H9 (cell line): ENCODE measurements around the gene MCAT. TPM values are rescaled to one million over a fixed set of nuclear protein-coding genes. Genes with fewer than 3 reads are reported as not detected.

Experiments
- DNase-seq: peaks from one replicate; pipeline ENCODE4 v3.0.0-alpha.2; 2017
- H2AFZ ChIP-seq: one replicate; pipeline ENCODE4 v1.6.1; 2013; ENCODE audit warnings: mild to moderate bottlenecking, low read length, control low read depth, moderate library complexity
- H2AK5ac ChIP-seq: 2 replicates; pipeline ENCODE4 v1.6.1; 2013; ENCODE audit warnings: low read length, control low read depth, mixed read lengths; ENCODE audit not compliant: insufficient read length
- H2BK120ac ChIP-seq: one replicate; pipeline ENCODE4 v1.6.1; 2013; ENCODE audit warnings: low read depth, mild to moderate bottlenecking, low read length, control low read depth, inconsistent platforms; ENCODE audit not compliant: poor library complexity, severe bottlenecking
- H2BK12ac ChIP-seq: 2 replicates; pipeline ENCODE4 v1.6.1; 2013; ENCODE audit warnings: low read length, control low read depth, mixed read lengths, low read depth; ENCODE audit not compliant: insufficient read length
- H2BK15ac ChIP-seq: 2 replicates; pipeline ENCODE4 v1.6.1; 2013; ENCODE audit warnings: low read depth, low read length, control low read depth
- H2BK20ac ChIP-seq: one replicate; pipeline ENCODE4 v1.6.1; 2013; ENCODE audit warnings: low read depth, mild to moderate bottlenecking, low read length, control low read depth, inconsistent platforms; ENCODE audit not compliant: poor library complexity, severe bottlenecking
- H2BK5ac ChIP-seq: 2 replicates; pipeline ENCODE4 v1.6.1; 2013; ENCODE audit warnings: low read length, control low read depth, mixed read lengths; ENCODE audit not compliant: insufficient read length
- H3K14ac ChIP-seq: 2 replicates; pipeline ENCODE4 v1.6.1; 2013; ENCODE audit warnings: low read length, control low read depth; ENCODE audit not compliant: insufficient read depth
- H3K18ac ChIP-seq: 2 replicates; pipeline ENCODE4 v1.6.1; 2013; ENCODE audit warnings: low read depth, mild to moderate bottlenecking, mixed read lengths, low read length, control low read depth; ENCODE audit not compliant: insufficient read length
- H3K23ac ChIP-seq: 2 replicates; pipeline ENCODE4 v1.6.1; 2013; ENCODE audit warnings: low read length, control low read depth, mixed read lengths, low read depth; ENCODE audit not compliant: insufficient read length
- H3K23me2 ChIP-seq: 2 replicates; pipeline ENCODE4 v1.6.1; 2013; ENCODE audit warnings: low read depth, mild to moderate bottlenecking, mixed read lengths, low read length, control low read depth; ENCODE audit not compliant: insufficient read length, poor library complexity, severe bottlenecking
- H3K27ac ChIP-seq: 2 replicates; pipeline ENCODE4 v1.5.1; 2013; ENCODE audit warnings: low read length, control low read depth, mixed read lengths, low read depth; ENCODE audit not compliant: insufficient read length
- H3K27me3 ChIP-seq: 2 replicates; pipeline ENCODE4 v1.6.1; 2013; ENCODE audit warnings: low read length, control low read depth, inconsistent platforms; ENCODE audit not compliant: insufficient read depth
- H3K4ac ChIP-seq: 2 replicates; pipeline ENCODE4 v1.6.1; 2013; ENCODE audit warnings: low read depth, mild to moderate bottlenecking, control low read depth, inconsistent platforms, low read length, moderate library complexity
- H3K4me1 ChIP-seq: 2 replicates; pipeline ENCODE4 v1.6.1; 2013; ENCODE audit warnings: low read length, control low read depth, inconsistent platforms; ENCODE audit not compliant: insufficient read depth
- H3K4me2 ChIP-seq: 2 replicates; pipeline ENCODE4 v1.6.1; 2013; ENCODE audit warnings: low read length, control low read depth, mixed read lengths; ENCODE audit not compliant: insufficient read length, insufficient read depth
- H3K56ac ChIP-seq: 2 replicates; pipeline ENCODE4 v1.6.1; 2013; ENCODE audit warnings: low read depth, mild to moderate bottlenecking, mixed read lengths, low read length, control low read depth; ENCODE audit not compliant: insufficient read length
- H3K79me1 ChIP-seq: 2 replicates; pipeline ENCODE4 v1.6.1; 2013; ENCODE audit warnings: low read depth, mild to moderate bottlenecking, moderate library complexity, low read length, control low read depth, inconsistent platforms; ENCODE audit not compliant: insufficient read depth, poor library complexity, severe bottlenecking
- H3K79me2 ChIP-seq: 2 replicates; pipeline ENCODE4 v1.6.1; 2013; ENCODE audit warnings: low read length, control low read depth, inconsistent platforms; ENCODE audit not compliant: insufficient read depth
- H3K9ac ChIP-seq: 2 replicates; pipeline ENCODE4 v1.6.1; 2013; ENCODE audit warnings: low read length, control low read depth, mixed read lengths; ENCODE audit not compliant: insufficient read length; ENCODE audit errors: extremely low read depth
- H3K9me3 ChIP-seq: one replicate; pipeline ENCODE4 v1.6.1; 2013; ENCODE audit warnings: low read depth, low read length, inconsistent platforms; ENCODE audit not compliant: control insufficient read depth
- H3T11ph ChIP-seq: one replicate; pipeline ENCODE4 v1.6.1; 2013; ENCODE audit warnings: mild to moderate bottlenecking, low read length, control low read depth, inconsistent platforms
- H4K20me1 ChIP-seq: one replicate; pipeline ENCODE4 v1.6.1; 2013; ENCODE audit not compliant: control insufficient read depth, insufficient read length, insufficient read depth
- H4K5ac ChIP-seq: 2 replicates; pipeline ENCODE4 v1.6.1; 2013; ENCODE audit warnings: low read depth, mild to moderate bottlenecking, mixed read lengths, low read length, control low read depth; ENCODE audit not compliant: insufficient read length
- H4K8ac ChIP-seq: replicated peaks from 2 replicates; pipeline ENCODE4 v1.6.1; 2013; ENCODE audit warnings: low read length, control low read depth, mixed read lengths, low read depth; ENCODE audit not compliant: insufficient read length
- H4K91ac ChIP-seq: 2 replicates; pipeline ENCODE4 v1.6.1; 2013; ENCODE audit warnings: low read depth, mild to moderate bottlenecking, moderate library complexity, mixed read lengths, low read length, control low read depth; ENCODE audit not compliant: insufficient read length
- H3K27ac Mint-ChIP-seq, 3 experiments: 2 replicates in 2 of 3; 3 replicates in 1 of 3; pipeline ENCODE4 v1.8.0; 2020 to 2021; ENCODE audit warnings: mixed read lengths in 3 of 3, mild to moderate bottlenecking in 1 of 3, moderate library complexity in 1 of 3
- H3K27me3 Mint-ChIP-seq: 2 replicates; pipeline ENCODE4 v1.8.0; 2021; ENCODE audit warnings: low read depth, mild to moderate bottlenecking, moderate library complexity, mixed read lengths
- H3K36me3 Mint-ChIP-seq, 3 experiments: 2 replicates in 2 of 3; 3 replicates in 1 of 3; pipeline ENCODE4 v1.8.0; 2020 to 2021; ENCODE audit warnings: low read depth in 3 of 3, mixed read lengths in 3 of 3; ENCODE audit not compliant: insufficient read depth in 1 of 3
- H3K4me1 Mint-ChIP-seq, 2 experiments: 2 replicates each; pipeline ENCODE4 v1.8.0; 2020; ENCODE audit warnings: mixed read lengths in 2 of 2
- H3K4me3 Mint-ChIP-seq, 2 experiments: 2 replicates in 1 of 2; 3 replicates in 1 of 2; pipeline ENCODE4 v1.8.0; 2020 to 2021; ENCODE audit warnings: mild to moderate bottlenecking in 2 of 2, mixed read lengths in 2 of 2, moderate library complexity in 1 of 2
- H3K9me3 Mint-ChIP-seq, 2 experiments: 2 replicates in 1 of 2; 3 replicates in 1 of 2; pipeline ENCODE4 v1.8.0; 2020; ENCODE audit warnings: mild to moderate bottlenecking in 2 of 2, mixed read lengths in 2 of 2, moderate library complexity in 1 of 2
- WGBS: extraction: QIAGEN DNeasy Blood & Tissue Kit; methylation state at CpG from one replicate; pipeline ENCODE4 v1.1.7; 2013; ENCODE audit warnings: missing lambda C conversion rate, low lambda C conversion rate, mixed read lengths; ENCODE audit not compliant: insufficient read length; ENCODE audit errors: extremely low coverage; 5-methylcytosine and 5-hydroxymethylcytosine counted together
- total RNA-seq: library from RNA; stranded (reverse); gene quantifications from 2 replicates; pipeline ENCODE4 v1.2.1, GENCODE V29; 2021
- TF ChIP-seq, protein P1 (sequence below): fragments of 200-600 bp; sonication (generic); conservative IDR thresholded peaks from 3 replicates; pipeline ENCODE4 v1.8.0; 2021; ENCODE audit warnings: antibody characterized with exemption, mild to moderate bottlenecking

Gene MCAT
- total RNA-seq, 1 experiment from 2014 or later = 20.3 TPM

DNA sequence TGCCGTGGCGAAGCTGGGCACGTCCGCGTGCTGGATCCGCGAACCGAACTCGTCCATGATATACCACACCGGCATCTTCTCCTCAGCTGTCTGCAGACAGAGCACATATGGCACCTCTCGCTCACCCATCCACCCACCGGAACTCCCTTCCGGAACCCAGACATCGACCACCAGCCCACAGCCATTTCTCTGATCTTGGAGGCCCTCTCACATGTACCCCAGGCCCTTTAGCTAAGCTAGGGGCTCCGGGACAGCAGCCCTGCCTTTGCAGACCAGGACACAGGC lies 36.7 kb upstream of the MCAT start:
- WGBS = no CpG with 5 or more reads among the region's 15 CpGs
- no peaks in the 10 kb centered on the region for H4K20me1 ChIP-seq
- no peak overlapping the region for H3K14ac ChIP-seq
- H3K36me3 Mint-ChIP-seq = peaks cover 34 to 68% (median 56%) of the 10 kb centered on the region in 3 experiments
- H3K27me3 ChIP-seq = no peaks in the 10 kb centered on the region
- no peak overlapping the region for H3K56ac ChIP-seq
- H2BK15ac ChIP-seq = no peak overlapping the region
- no peaks in the 10 kb centered on the region for H3K79me1 ChIP-seq
- H2AK5ac ChIP-seq = no peak overlapping the region
- DNase-seq = no peak
- no peak overlapping the region for H3K4me3 Mint-ChIP-seq
- H3K4me1 Mint-ChIP-seq = peaks cover 8 to 10% of the 10 kb centered on the region in 2 experiments
- H2BK5ac ChIP-seq = no peak overlapping the region
- TF ChIP-seq, protein P1, sequence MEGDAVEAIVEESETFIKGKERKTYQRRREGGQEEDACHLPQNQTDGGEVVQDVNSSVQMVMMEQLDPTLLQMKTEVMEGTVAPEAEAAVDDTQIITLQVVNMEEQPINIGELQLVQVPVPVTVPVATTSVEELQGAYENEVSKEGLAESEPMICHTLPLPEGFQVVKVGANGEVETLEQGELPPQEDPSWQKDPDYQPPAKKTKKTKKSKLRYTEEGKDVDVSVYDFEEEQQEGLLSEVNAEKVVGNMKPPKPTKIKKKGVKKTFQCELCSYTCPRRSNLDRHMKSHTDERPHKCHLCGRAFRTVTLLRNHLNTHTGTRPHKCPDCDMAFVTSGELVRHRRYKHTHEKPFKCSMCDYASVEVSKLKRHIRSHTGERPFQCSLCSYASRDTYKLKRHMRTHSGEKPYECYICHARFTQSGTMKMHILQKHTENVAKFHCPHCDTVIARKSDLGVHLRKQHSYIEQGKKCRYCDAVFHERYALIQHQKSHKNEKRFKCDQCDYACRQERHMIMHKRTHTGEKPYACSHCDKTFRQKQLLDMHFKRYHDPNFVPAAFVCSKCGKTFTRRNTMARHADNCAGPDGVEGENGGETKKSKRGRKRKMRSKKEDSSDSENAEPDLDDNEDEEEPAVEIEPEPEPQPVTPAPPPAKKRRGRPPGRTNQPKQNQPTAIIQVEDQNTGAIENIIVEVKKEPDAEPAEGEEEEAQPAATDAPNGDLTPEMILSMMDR = no peak
- no peak overlapping the region for H3K4ac ChIP-seq
- no peak overlapping the region for H3T11ph ChIP-seq
- H3K9me3 ChIP-seq = no peaks in the 10 kb centered on the region
- H3K27ac ChIP-seq = no peak overlapping the region
- no peak overlapping the region for H2BK12ac ChIP-seq
- H3K4me1 ChIP-seq = no peaks in the 10 kb centered on the region
- H3K23me2 ChIP-seq = no peaks in the 10 kb centered on the region
- H3K18ac ChIP-seq = no peak overlapping the region
- no peak overlapping the region for H3K4me2 ChIP-seq
- no peaks in the 10 kb centered on the region for H3K9me3 Mint-ChIP-seq
- H3K27ac Mint-ChIP-seq = peak overlapping the region in 1 of 3 experiments; percentile 40; a peak in 2 of 7 replicates
- H4K5ac ChIP-seq = no peak overlapping the region
- no peak overlapping the region for H3K23ac ChIP-seq
- H3K79me2 ChIP-seq = peaks cover 3% of the 10 kb centered on the region
- H2AFZ ChIP-seq = no peak overlapping the region
- H2BK120ac ChIP-seq = no peak overlapping the region
- no peak overlapping the region for H4K91ac ChIP-seq
- H3K9ac ChIP-seq = no peak overlapping the region
- H4K8ac ChIP-seq = no peak overlapping the region
- H3K27me3 Mint-ChIP-seq = no peaks in the 10 kb centered on the region
- H2BK20ac ChIP-seq = no peak overlapping the region
